ENCODE data around the gene VPS13C.

- no peak for TF ChIP-seq NFRKB (IDR thresholded peaks at IDR 0.05)
- TF ChIP-seq SP1 (IDR thresholded peaks at IDR 0.05), result no peak
- no peak for TF ChIP-seq TARDBP (IDR thresholded peaks at IDR 0.05)
- no peak for TF ChIP-seq ELF4 (IDR thresholded peaks at IDR 0.05)
- TF ChIP-seq SUZ12 (IDR thresholded peaks at IDR 0.05), result no peak
- no peak for TF ChIP-seq FOXA1 (IDR thresholded peaks at IDR 0.05)
- TF ChIP-seq FOXM1 (IDR thresholded peaks at IDR 0.05; ENCODE audit: borderline replicate concordance), result no peak
- TF ChIP-seq HDGF (IDR thresholded peaks at IDR 0.05; ENCODE audit: borderline replicate concordance), result no peak
- no peak for TF ChIP-seq FOXK2 (IDR thresholded peaks at IDR 0.05)
Measured at GRCh38 chr15:62057341-62057980, 2.8 kb downstream of the VPS13C start.
